Neuronal stem cell (in vitro differentiated cells): Measurements from ENCODE around the gene NQO2.
"Not testable (repeated sequence)": the region's sequence is repeated elsewhere in the genome, so short reads cannot be mapped to it uniquely, and the experiment has no call there.

ENCODE experiments used
- DNase-seq: peaks from one replicate; pipeline ENCODE4 v3.0.0-alpha.2; 2013; ENCODE audit warnings: low spot score
- H2AFZ ChIP-seq: one replicate; pipeline ENCODE4 v1.6.1; 2013; ENCODE audit warnings: mild to moderate bottlenecking, low read length, inconsistent platforms
- H2AK5ac ChIP-seq: 2 replicates; pipeline ENCODE4 v1.6.1; 2013; ENCODE audit warnings: low read depth, mild to moderate bottlenecking, inconsistent platforms, low read length, moderate library complexity, mixed read lengths
- H2BK120ac ChIP-seq: 2 replicates; pipeline ENCODE4 v1.6.1; 2013; ENCODE audit warnings: low read depth, mild to moderate bottlenecking, inconsistent platforms, low read length, moderate library complexity, mixed read lengths
- H2BK12ac ChIP-seq: one replicate; pipeline ENCODE4 v1.6.1; 2013; ENCODE audit warnings: low read length, inconsistent platforms
- H2BK15ac ChIP-seq: 2 replicates; pipeline ENCODE4 v1.6.1; 2013; ENCODE audit warnings: mild to moderate bottlenecking, low read length, inconsistent platforms, mixed read lengths
- H2BK5ac ChIP-seq: one replicate; pipeline ENCODE4 v1.6.1; 2013; ENCODE audit warnings: inconsistent platforms, mild to moderate bottlenecking, low read length, moderate library complexity
- H3K14ac ChIP-seq: one replicate; pipeline ENCODE4 v1.6.1; 2013; ENCODE audit warnings: low read length, inconsistent platforms
- H3K18ac ChIP-seq: 2 replicates; pipeline ENCODE4 v1.6.1; 2013; ENCODE audit warnings: low read length, inconsistent platforms
- H3K23ac ChIP-seq: 2 replicates; pipeline ENCODE4 v1.6.1; 2013; ENCODE audit warnings: low read depth, mild to moderate bottlenecking, mixed read lengths, low read length, inconsistent platforms; ENCODE audit not compliant: poor library complexity
- H3K27ac ChIP-seq: replicated peaks from 3 replicates; pipeline ENCODE4 v1.5.1; 2013; ENCODE audit warnings: low read length, inconsistent platforms
- H3K27me3 ChIP-seq, 3 experiments: 2 replicates each; pipeline ENCODE4 v1.6.1; 2013; ENCODE audit warnings: low read length in 3 of 3, mild to moderate bottlenecking in 2 of 3, inconsistent platforms in 1 of 3, low read depth in 1 of 3, mixed read lengths in 1 of 3, moderate library complexity in 1 of 3; ENCODE audit not compliant: control insufficient read depth in 3 of 3, insufficient read depth in 3 of 3
- H3K36me3 ChIP-seq, 2 donors: replicated peaks in 1 of 2; 2 replicates each; pipeline ENCODE4 v1.6.1; 2013; ENCODE audit warnings: low read length in 2 of 2; ENCODE audit not compliant: control insufficient read depth in 2 of 2, insufficient read depth in 2 of 2
- H3K4ac ChIP-seq: 2 replicates; pipeline ENCODE4 v1.6.1; 2013; ENCODE audit warnings: inconsistent platforms, mild to moderate bottlenecking, low read length, moderate library complexity
- H3K4me1 ChIP-seq, 2 donors: 1 replicate in 1 of 2; 2 replicates in 1 of 2; pipeline ENCODE4 v1.6.1; 2013; ENCODE audit warnings: low read length in 2 of 2, low read depth in 1 of 2; ENCODE audit not compliant: control insufficient read depth in 2 of 2, insufficient read depth in 1 of 2
- H3K4me2 ChIP-seq: one replicate; pipeline ENCODE4 v1.6.1; 2013; ENCODE audit warnings: mild to moderate bottlenecking, low read length, inconsistent platforms; ENCODE audit not compliant: insufficient read depth, poor library complexity, severe bottlenecking
- H3K4me3 ChIP-seq, 2 donors: 2 replicates each; pipeline ENCODE4 v1.5.1; 2013; ENCODE audit warnings: low read length in 2 of 2, mild to moderate bottlenecking in 2 of 2, inconsistent platforms in 1 of 2, moderate library complexity in 1 of 2
- H3K79me1 ChIP-seq: one replicate; pipeline ENCODE4 v1.6.1; 2013; ENCODE audit warnings: low read depth, mild to moderate bottlenecking, inconsistent platforms, low read length, moderate library complexity
- H3K9ac ChIP-seq: one replicate; pipeline ENCODE4 v1.6.1; 2013; ENCODE audit warnings: mild to moderate bottlenecking, low read depth, low read length, inconsistent platforms; ENCODE audit not compliant: poor library complexity
- H3K9me3 ChIP-seq, 2 donors: replicated peaks in 1 of 2; 2 replicates each; pipeline versions ENCODE3 to v1.6.1; 2013; ENCODE audit warnings: low read length in 2 of 2, mild to moderate bottlenecking in 2 of 2, inconsistent platforms in 1 of 2, low read depth in 1 of 2, mixed read lengths in 1 of 2, moderate library complexity in 1 of 2; ENCODE audit not compliant: control insufficient read depth in 2 of 2, insufficient read depth in 1 of 2
- H4K8ac ChIP-seq: one replicate; pipeline ENCODE4 v1.6.1; 2013; ENCODE audit warnings: low read depth, mild to moderate bottlenecking, inconsistent platforms, low read length, moderate library complexity
- H4K91ac ChIP-seq: one replicate; pipeline ENCODE4 v1.6.1; 2013; ENCODE audit warnings: low read length, low read depth, mild to moderate bottlenecking, inconsistent platforms; ENCODE audit not compliant: poor library complexity
- WGBS, 2 donors: extraction: QIAGEN DNeasy Blood & Tissue Kit; methylation state at CpG; one replicate each; pipeline ENCODE4 v1.1.7; 2013; ENCODE audit warnings: missing lambda C conversion rate in 2 of 2, mixed read lengths in 1 of 2; ENCODE audit not compliant: insufficient read length in 2 of 2, insufficient replicate concordance in 1 of 2; ENCODE audit errors: extremely low coverage in 2 of 2; 5-methylcytosine and 5-hydroxymethylcytosine counted together

Gene NQO2

DNA sequence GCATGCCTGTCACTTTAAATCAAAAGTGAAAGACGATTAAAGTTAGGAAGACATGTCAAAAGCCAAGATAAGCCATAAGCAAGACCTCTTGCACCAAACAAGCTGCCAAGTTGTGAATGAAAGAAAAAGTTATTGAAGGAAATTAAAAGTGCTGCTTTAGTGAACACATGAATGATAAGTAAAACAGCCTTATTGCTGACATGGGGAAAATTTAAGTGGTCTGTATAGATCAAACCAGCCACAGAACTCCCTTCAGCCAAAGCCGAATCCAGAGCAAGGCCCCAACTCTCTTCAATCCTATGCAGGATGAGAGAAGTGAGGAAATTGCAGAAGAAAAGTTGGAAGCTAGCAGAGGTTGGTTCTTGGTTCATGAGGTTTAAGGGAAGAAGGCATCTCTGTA lies 59.3 kb downstream of the NQO2 start:
- no peak overlapping the region for H2AK5ac ChIP-seq
- DNase-seq: no peak
- peaks cover 0 to 32% (median 2%) of the 10 kb centered on the region in 3 experiments for H3K27me3 ChIP-seq
- H3K14ac ChIP-seq: no peak overlapping the region
- no peak overlapping the region for H4K8ac ChIP-seq
- H2AFZ ChIP-seq: no peak overlapping the region
- no peak overlapping the region for H3K18ac ChIP-seq
- no peaks in the 10 kb centered on the region for H3K36me3 ChIP-seq
- no CpG with 5 or more reads among the region's 2 CpGs for WGBS, 2 donors
- H3K4me3 ChIP-seq: no peak overlapping the region
- H3K79me1 ChIP-seq: no peaks in the 10 kb centered on the region
- H3K9ac ChIP-seq: no peak overlapping the region
- H3K9me3 ChIP-seq: no peaks in the 10 kb centered on the region
- H2BK15ac ChIP-seq: no peak overlapping the region
- H3K4me1 ChIP-seq: peaks cover 0 to 4% of the 10 kb centered on the region in 2 donors
- no peak overlapping the region for H3K4ac ChIP-seq
- H2BK120ac ChIP-seq: no peak overlapping the region
- no peak overlapping the region for H3K23ac ChIP-seq
- H2BK5ac ChIP-seq: no peak overlapping the region
- no peak overlapping the region for H3K4me2 ChIP-seq
- H4K91ac ChIP-seq: no peak overlapping the region
- H3K27ac ChIP-seq: no peak overlapping the region
- no peak overlapping the region for H2BK12ac ChIP-seq

- WGBS, 2 donors: no CpG with 5 or more reads among the region's 11 CpGs
- H3K9me3 ChIP-seq, H2AFZ ChIP-seq, DNase-seq, H2BK5ac ChIP-seq, H3K4ac ChIP-seq, H3K36me3 ChIP-seq, H3K4me1 ChIP-seq, H3K27ac ChIP-seq, H3K4me2 ChIP-seq, H2BK15ac ChIP-seq, H3K79me1 ChIP-seq, H2AK5ac ChIP-seq, H4K91ac ChIP-seq, H2BK120ac ChIP-seq, H3K9ac ChIP-seq, H2BK12ac ChIP-seq, H3K18ac ChIP-seq, H3K23ac ChIP-seq, H4K8ac ChIP-seq, H3K4me3 ChIP-seq, H3K14ac ChIP-seq: not testable (repeated sequence)
- peaks cover 0 to 23% (median 2%) of the 10 kb centered on the region in 3 experiments for H3K27me3 ChIP-seq
Measured at GRCh38 chr6:3060092-3060491, 60.4 kb downstream of the NQO2 start.

DNA sequence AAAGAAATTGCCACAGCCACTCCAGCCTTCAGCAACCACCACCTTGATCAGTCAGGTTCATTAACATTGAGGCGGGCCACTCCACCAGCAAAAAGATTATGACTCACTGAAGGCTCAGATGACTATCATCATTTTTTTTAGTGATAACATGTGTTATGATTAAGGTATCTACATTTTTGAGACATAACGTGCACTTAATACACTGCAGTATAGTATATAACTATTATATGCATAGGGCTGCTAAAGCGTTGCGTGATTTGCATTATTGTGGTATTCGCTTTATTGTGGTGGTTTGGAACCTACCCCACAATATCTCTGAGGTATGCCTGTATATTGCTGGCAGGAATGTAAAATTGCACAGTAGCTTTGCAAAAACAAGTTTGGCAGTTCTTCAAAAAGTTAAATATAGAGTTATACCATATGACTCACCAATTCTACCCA lies 61.8 kb downstream of the NQO2 start:
- Histone ChIP-seq H3K4me3 (no peak overlapping the region), H3K27ac (no peak overlapping the region)

GRCh38 chr6:3063340-3063732 lies 63.6 kb downstream of the NQO2 start:
- H4K91ac ChIP-seq, H3K18ac ChIP-seq, H3K14ac ChIP-seq, H2BK5ac ChIP-seq, H4K8ac ChIP-seq, H3K9ac ChIP-seq, H2BK120ac ChIP-seq, H2AK5ac ChIP-seq, H3K27ac ChIP-seq, H2BK12ac ChIP-seq, H3K4me1 ChIP-seq, H3K36me3 ChIP-seq, H2BK15ac ChIP-seq, H3K4ac ChIP-seq, H3K79me1 ChIP-seq, DNase-seq: not testable (repeated sequence)
- peaks cover 2 to 17% of the 10 kb centered on the region in 2 donors for H3K9me3 ChIP-seq
- H3K23ac ChIP-seq: peak overlapping the region; percentile 98
- H3K4me2 ChIP-seq: peak overlapping the region; percentile 76
- no CpG with 5 or more reads among the region's 19 CpGs for WGBS, 2 donors
- H3K27me3 ChIP-seq: peaks cover 0 to 13% (median 2%) of the 10 kb centered on the region in 3 experiments
- peak overlapping the region; percentile 95 for H2AFZ ChIP-seq
- H3K4me3 ChIP-seq: peak overlapping the region in 1 of 2 donors; percentile 63

More for the DNA sequence above, 61.8 kb downstream of the NQO2 start:
- Histone ChIP-seq H3K27me3 (peaks cover 0 to 23% (median 2%) of the 10 kb centered on the region in 3 experiments), H3K4ac (no peak overlapping the region), H3K9me3 (peaks cover 0 to 8% of the 10 kb centered on the region in 2 donors), H2BK120ac (no peak overlapping the region), H3K36me3 (no peaks in the 10 kb centered on the region), H3K14ac (no peak overlapping the region), H3K9ac (no peak overlapping the region), H2AFZ (no peak overlapping the region), H3K79me1 (no peaks in the 10 kb centered on the region), H3K18ac (no peak overlapping the region), H2BK12ac (no peak overlapping the region), H4K91ac (no peak overlapping the region), H2BK15ac (no peak overlapping the region), H2AK5ac (no peak overlapping the region), H3K4me2 (no peak overlapping the region), H3K4me1 (no peaks in the 10 kb centered on the region), H4K8ac (no peak overlapping the region), H3K23ac (no peak overlapping the region), H2BK5ac (no peak overlapping the region)
- no CpG with 5 or more reads among the region's 5 CpGs for WGBS, 2 donors
- no peak for DNase-seq
